HG02642 (cell line): ENCODE measurements around the gene TMC1.

Source experiments
- ATAC-seq: cut with Tn5 transposase; IDR thresholded peaks from one replicate; pipeline ENCODE4 v1.9.1; 2021; ENCODE audit warnings: mild to moderate bottlenecking; ENCODE audit not compliant: unreplicated experiment, poor library complexity

TMC1 gene

DNA sequence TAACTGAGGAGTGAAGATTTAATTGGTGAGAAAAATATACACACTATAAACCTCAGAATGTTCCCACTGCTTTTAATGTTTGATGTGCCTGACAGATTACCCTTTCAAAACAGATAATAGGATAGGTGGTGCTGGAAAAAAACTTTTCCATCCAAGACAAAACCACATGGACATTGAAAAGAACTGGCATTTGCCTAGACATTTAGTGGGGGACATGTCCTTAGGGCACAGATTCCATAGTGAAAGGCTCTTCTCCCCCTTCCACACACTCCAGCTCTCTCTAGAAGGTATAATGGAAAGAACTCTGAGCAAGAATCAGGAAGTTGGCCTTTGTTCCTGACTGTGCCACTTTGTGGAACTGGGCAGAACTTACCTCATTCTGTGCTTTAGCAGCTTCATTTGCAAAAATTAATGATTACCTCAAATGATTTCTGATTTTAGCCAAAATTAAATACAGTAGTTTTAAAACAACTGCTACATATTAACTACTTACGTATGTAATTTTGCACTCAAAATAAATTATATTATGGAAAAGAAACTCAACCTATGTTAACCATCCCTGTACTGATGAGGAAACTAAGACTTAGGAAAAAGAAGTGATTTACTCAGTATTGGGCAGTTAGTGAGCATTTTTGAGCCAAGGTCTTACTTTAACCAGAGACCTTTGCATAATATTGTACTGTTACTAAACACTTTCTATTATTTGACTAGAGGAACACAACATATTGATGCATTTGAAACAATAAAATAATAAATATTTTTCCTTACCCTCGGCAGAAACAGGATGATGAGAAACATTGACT lies 43.3 kb downstream of the TMC1 start:
- no peak for ATAC-seq

- no peak for ATAC-seq
Measured at GRCh38 chr9:72565535-72565934, 44.1 kb downstream of the TMC1 start.

DNA sequence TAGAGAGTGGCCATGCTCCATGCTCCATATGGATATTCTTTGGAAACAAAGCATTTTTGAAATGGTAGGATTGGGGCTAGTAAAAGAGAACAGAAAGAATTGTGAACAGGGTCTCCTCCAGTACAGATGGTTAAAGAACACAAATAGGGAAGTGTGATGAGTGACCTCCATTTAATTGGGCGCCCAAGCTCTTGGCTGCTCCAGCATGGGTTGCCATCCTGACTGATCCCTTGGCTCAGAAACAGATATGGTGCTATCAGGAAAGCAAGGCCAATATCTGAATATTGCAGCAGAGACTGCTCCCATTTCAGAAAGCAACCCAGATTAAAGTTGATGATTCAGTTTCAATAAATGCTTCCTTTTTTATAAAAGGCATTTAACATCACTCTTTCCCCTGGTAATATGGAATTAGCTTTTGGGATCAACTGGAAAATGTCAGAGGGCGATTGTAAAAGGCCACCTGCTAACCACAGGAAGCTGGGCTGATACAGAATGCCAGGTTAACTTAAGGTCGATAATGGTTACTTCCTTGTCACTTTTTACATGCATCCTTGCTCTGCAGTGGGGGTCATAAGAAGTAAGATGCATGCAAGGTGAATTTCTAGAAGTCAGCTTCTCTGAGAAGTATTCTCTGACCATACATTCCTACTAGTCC lies 52.9 kb downstream of the TMC1 start:
- ATAC-seq = no peak

DNA sequence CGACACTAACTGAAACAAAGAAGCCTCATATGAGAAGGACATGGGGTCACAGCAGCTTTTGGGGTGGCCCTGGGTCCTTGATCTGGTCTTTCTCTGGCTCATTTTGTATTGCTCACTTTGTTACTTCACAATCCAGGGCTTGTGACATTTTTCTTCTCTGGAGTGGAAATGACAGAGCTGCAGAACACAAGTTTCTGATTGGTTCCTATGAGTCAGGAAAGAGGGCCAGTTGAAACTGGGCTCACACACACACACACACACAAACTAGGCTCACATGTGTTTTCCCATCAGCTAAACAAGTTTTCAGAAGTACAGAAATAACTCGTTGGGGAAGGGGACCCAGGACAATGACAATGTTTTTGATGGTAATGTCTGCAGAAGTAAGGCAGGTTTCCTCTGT lies 54.3 kb downstream of the TMC1 start:
- no peak for ATAC-seq

GRCh38 chr9:72576087-72576486 lies 54.7 kb downstream of the TMC1 start:
- no peak for ATAC-seq

DNA sequence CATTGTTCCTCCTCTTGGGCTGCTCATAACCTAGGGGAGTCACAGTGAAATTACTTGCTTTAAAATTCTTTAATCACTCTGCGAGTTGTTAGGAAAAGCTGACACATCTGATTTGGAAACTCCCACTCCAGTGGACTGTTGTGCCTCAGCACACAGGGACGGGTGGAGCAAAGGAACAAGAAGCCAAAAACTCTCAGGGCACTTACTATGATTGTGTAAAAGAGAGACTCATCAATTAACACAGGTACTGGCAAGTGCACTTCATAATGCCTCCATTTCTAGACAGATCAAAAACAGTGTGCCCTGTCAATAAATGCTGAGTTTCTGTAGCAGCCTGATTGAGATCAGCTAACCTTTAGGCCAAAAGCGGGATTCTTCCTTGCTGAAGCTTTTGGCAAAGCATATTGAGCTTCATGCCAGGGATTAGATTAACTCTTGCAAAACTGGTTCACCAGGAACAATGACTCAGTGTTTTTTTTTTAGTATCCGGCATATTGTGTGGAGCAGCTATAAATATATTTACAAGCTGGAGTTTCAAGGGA lies 55.9 kb downstream of the TMC1 start:
- no peak for ATAC-seq

GRCh38 chr9:72579190-72579589 lies 57.8 kb downstream of the TMC1 start:
- ATAC-seq = no peak

GRCh38 chr9:72579880-72580550 lies 58.6 kb downstream of the TMC1 start:
- ATAC-seq = no peak

DNA sequence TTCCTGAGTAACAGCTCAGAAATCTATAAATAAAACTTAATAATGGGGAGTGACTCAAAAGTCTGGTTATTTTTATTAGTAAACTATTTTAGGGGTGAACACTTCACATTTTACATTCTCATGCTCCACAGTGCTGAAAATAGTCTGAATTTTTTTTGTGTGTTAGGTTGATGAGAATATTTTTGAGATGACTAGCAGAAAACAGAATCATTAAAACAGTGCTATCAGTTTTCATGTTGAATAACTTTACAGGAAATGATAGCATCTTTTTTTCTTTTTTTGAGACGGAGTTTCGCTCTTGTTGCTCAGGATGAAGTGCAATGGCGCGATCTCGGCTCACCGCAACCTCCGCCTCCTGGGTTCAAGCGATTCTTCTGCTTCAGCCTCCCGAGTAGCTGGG lies 60.3 kb downstream of the TMC1 start:
- no peak for ATAC-seq

DNA sequence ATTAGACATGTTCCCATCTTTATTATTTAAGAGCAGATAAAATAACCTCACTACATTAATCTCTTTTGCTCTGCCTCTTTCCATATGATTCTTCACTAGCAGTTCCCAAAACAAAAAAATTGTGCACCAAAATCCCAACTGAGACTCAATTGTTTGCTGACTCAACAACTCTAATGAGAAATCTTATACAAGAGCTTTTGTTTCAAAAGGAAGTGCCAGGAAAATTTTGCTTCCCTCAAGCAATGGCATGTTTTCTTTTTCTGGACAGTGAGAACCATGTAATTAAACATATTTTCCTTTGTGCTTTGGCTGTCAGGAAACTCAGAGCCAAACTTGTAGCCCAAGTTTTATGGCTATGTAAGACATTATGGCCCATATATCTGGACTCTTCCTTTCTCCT lies 62.0 kb downstream of the TMC1 start:
- ATAC-seq = no peak

GRCh38 chr9:72586388-72587130 lies 65.2 kb downstream of the TMC1 start:
- peak; percentile 52 for ATAC-seq

DNA sequence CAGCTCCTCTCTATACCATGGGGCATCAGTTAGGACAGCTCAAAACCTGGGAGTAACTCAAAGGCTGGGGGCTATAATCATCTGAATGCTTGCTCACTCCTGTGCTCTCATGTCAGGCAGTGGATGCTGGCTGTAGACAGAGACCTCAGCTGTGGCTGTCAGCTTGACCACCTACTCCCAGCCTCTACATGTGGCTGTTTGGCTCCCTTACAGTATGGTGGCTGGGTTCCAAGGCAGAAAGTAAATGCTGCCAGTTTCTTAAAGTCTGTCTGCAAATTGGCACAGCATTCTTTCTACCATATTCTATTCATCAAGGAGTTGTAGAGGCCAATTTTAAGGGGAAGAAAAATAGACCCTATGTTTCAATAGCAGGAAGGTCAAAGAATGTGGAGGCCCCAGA lies 66.9 kb downstream of the TMC1 start:
- no peak for ATAC-seq

- no peak for ATAC-seq
Measured at GRCh38 chr9:72589667-72590521, 68.5 kb downstream of the TMC1 start.

- no peak for ATAC-seq
Measured at GRCh38 chr9:72590824-72591223, 69.4 kb downstream of the TMC1 start.

DNA sequence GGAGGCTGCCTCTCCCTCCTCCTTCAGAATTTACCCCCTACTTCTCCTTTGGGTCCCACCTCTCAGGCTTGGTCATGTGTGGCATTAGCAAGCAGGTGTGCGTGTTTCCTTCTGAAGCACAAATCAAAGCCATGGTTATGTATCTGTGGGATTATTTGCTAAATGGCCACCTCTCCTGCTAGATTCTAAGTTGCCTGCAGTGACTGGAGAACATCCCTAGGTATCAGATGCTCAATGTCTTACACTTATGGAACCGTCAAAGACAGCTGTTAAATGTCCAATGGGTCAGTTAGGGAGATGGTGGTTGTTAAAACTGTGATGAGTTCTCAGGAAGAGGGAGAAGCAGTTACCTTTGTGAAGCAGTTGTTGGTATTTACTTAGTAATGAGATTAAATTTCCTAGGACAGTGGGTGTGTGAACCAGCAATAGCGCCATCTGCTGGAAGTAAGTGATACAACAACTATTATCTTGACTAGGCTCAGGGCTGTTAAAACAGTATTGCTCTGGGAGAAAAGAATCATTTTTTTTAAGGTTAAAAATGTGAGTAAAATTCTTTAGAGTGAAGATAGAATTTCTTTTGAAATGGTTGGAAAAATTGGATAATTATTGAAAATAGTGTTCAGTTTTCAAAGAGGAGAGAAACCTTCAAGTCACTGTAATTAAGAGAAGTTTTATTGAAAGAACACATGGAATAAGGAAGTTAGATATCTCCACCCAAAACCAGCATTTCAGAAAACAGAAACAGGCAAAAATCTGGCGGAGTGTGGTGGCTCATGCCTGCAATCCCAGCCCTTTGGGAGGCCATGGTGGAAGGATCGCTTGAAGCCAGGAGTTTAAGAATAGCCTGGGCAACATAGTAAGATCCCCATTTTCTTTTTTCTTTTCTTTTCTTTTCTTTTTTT lies 71.3 kb downstream of the TMC1 start:
- peak; percentile 82 for ATAC-seq

DNA sequence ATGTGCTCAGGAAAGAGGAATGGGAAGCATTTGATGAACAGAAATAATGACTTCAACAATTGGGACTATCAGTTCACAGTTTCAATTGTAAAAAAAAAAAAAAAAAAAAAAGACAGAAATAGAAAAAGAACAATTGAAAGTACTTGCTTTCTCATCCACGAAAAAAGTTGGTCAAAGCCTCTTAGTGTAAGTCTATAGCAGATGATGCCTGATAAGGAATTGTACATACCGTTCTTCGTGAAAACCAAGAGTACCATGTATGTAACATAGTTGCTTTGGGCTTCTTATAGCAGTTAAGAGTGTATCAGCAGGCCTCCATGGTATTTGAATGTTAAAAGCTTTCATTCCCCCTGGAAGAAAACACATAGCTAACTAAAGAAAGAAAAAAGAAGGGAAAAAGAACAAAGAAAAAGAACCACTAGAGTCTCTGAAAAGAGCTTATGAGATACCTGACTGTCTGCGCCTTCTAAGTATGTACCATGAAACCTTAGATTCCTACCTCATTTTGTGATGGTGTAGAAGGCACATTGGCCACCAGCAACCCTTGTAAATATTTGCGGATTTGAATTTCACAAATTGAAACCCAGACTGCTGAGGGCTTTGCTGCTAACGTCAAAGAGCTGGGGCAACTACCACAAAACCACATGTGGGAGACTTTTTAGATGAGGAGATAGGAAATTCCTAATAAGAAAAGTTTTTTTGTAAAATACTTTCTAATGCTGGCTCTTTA lies 75.2 kb downstream of the TMC1 start:
- ATAC-seq = no peak

DNA sequence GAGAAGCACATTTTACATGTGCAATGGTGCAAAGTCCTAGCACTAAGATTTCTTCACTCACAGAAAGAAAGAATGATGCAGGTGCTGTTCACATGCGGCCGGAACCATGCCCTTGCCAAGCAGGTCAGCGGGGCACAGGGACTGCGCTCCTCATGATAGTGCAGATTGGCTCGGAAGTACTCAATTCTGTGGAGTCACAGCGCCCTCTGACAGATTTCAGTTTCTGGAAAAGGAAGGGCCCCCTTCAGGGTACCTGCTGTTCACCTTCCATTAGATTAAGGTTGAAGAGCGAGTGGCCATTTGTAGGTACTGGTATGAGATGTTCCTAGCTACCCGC lies 75.7 kb downstream of the TMC1 start:
- no peak for ATAC-seq

DNA sequence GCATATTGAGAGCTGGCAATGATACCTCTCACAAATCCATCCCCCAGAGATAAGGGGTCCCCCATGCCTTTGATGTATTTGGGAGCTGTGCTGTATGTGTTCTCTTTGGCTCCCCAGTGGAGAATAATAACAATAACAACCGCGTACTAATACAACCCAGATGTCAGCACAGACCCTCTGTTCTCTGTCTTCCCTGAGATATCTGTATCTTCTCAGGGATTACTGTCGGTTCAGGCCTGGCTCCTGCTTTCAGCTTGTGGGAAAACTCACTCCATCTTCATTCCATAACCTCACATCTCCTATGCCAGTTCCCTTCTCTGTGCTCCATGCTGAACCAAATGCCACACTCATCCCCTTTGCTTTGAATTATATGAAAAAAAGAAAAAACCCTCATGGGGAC lies 76.2 kb downstream of the TMC1 start:
- ATAC-seq = no peak
